Activated naive CD4-positive, alpha-beta T cell treated with anti-CD3 and anti-CD28 coated beads for 36 hours (primary cell): ENCODE results near the gene CRB1. TPM values are rescaled to one million over a fixed set of nuclear protein-coding genes. Genes with fewer than 3 reads are reported as not detected.

Experiments used
- CTCF ChIA-PET: fragments of 350-600 bp; sonication (Branson Sonifier 250); formaldehyde crosslinking; loops from one replicate; lab custom pipeline; 2021; ENCODE audit warnings: antibody characterized with exemption; lab: Charles Lee
- DNase-seq: peaks from one replicate; pipeline ENCODE4 v3.0.0-alpha.2; 2020
- H3K27ac Mint-ChIP-seq: one replicate; pipeline ENCODE4 v1.8.0; 2021; ENCODE audit warnings: mild to moderate bottlenecking, mixed read lengths
- H3K27me3 Mint-ChIP-seq: one replicate; pipeline ENCODE4 v1.8.0; 2021; ENCODE audit warnings: low read depth, mixed read lengths
- H3K36me3 Mint-ChIP-seq: one replicate; pipeline ENCODE4 v1.8.0; 2021; ENCODE audit warnings: low read depth, mixed read lengths
- H3K4me1 Mint-ChIP-seq: one replicate; pipeline ENCODE4 v1.8.0; 2021; ENCODE audit warnings: low read depth, mixed read lengths
- H3K4me3 Mint-ChIP-seq: one replicate; pipeline ENCODE4 v1.8.0; 2021; ENCODE audit warnings: mild to moderate bottlenecking, moderate library complexity, mixed read lengths
- H3K9me3 Mint-ChIP-seq: one replicate; pipeline ENCODE4 v1.8.0; 2021; ENCODE audit warnings: mixed read lengths
- intact Hi-C: fragments of 100-400 bp; cut with micrococcal nuclease; formaldehyde crosslinking; loops from one replicate; pipeline ENCODE4 v1.15.1; 2023
- total RNA-seq, 2 experiments: library from RNA; stranded (reverse); gene quantifications; one replicate each; pipeline ENCODE4 v1.2.3, GENCODE V29; 2021

CRB1 gene
- total RNA-seq: not detected

GRCh38 chr1:197268012-197268411 lies at the start of gene CRB1:
Gene CRB1 (plus strand): TSS chr1:197268252. CDS start chr1:197268413, 161 bp downstream.
- Mint-ChIP-seq H3K9me3 (no peaks in the 10 kb centered on the region), H3K4me3 (no peak within 1 kb of the TSS), H3K27me3 (no peaks in the 10 kb centered on the region), H3K36me3 (no peaks in the 10 kb centered on the region), H3K4me1 (no peaks in the 10 kb centered on the region), H3K27ac (no peak within 1 kb of the TSS)
- CTCF ChIA-PET: no interaction called here
- intact Hi-C loops: no loop called here
- DNase-seq: no peak

GRCh38 chr1:197218857-197219256 lies 49.2 kb upstream of the CRB1 start:
- CTCF ChIA-PET: no interaction called here
- Mint-ChIP-seq H3K4me3 (no peak overlapping the region), H3K27me3 (no peaks in the 10 kb centered on the region), H3K4me1 (no peaks in the 10 kb centered on the region), H3K36me3 (peaks cover 3% of the 10 kb centered on the region), H3K27ac (no peak overlapping the region), H3K9me3 (peaks cover 9% of the 10 kb centered on the region)
- intact Hi-C loops: no loop called here
- no peak for DNase-seq

GRCh38 chr1:197222025-197222685 lies 45.9 kb upstream of the CRB1 start:
- DNase-seq: no peak
- Mint-ChIP-seq H3K27me3 (no peaks in the 10 kb centered on the region), H3K4me1 (no peaks in the 10 kb centered on the region), H3K9me3 (no peaks in the 10 kb centered on the region), H3K27ac (no peak overlapping the region), H3K36me3 (peaks cover 1% of the 10 kb centered on the region), H3K4me3 (no peak overlapping the region)
- CTCF ChIA-PET: no interaction called here
- intact Hi-C loops: no loop called here

GRCh38 chr1:197222780-197223179 lies 45.3 kb upstream of the CRB1 start:
- CTCF ChIA-PET: no interaction called here
- Mint-ChIP-seq H3K4me3 (no peak overlapping the region), H3K27me3 (no peaks in the 10 kb centered on the region), H3K36me3 (peaks cover 1% of the 10 kb centered on the region), H3K27ac (no peak overlapping the region), H3K4me1 (no peaks in the 10 kb centered on the region), H3K9me3 (no peaks in the 10 kb centered on the region)
- no peak for DNase-seq
- intact Hi-C loops: no loop called here

GRCh38 chr1:197224160-197224559 lies 43.9 kb upstream of the CRB1 start:
- Mint-ChIP-seq H3K9me3 (no peaks in the 10 kb centered on the region), H3K4me3 (no peak overlapping the region), H3K4me1 (no peaks in the 10 kb centered on the region), H3K36me3 (peaks cover 1% of the 10 kb centered on the region), H3K27ac (no peak overlapping the region), H3K27me3 (no peaks in the 10 kb centered on the region)
- no peak for DNase-seq
- intact Hi-C loops: no loop called here
- CTCF ChIA-PET: interaction anchor here (0.9 to 1.1 kb wide), 2 partner anchors 131 to 132 kb away, joined by 3 to 4 read pairs; no protein-coding TSS in a partner anchor

GRCh38 chr1:197225611-197226010 lies 42.4 kb upstream of the CRB1 start:
- H3K4me1 Mint-ChIP-seq: no peaks in the 10 kb centered on the region
- intact Hi-C loops: no loop called here
- DNase-seq: no peak
- H3K27ac Mint-ChIP-seq: no peak overlapping the region
- no peaks in the 10 kb centered on the region for H3K9me3 Mint-ChIP-seq
- H3K4me3 Mint-ChIP-seq: no peak overlapping the region
- H3K36me3 Mint-ChIP-seq: peaks cover 1% of the 10 kb centered on the region
- no peaks in the 10 kb centered on the region for H3K27me3 Mint-ChIP-seq
- CTCF ChIA-PET: no interaction called here

- no peaks in the 10 kb centered on the region for H3K4me1 Mint-ChIP-seq
- H3K27ac Mint-ChIP-seq: no peak overlapping the region
- intact Hi-C loops: no loop called here
- no peak for DNase-seq
- H3K4me3 Mint-ChIP-seq: no peak overlapping the region
- H3K9me3 Mint-ChIP-seq: no peaks in the 10 kb centered on the region
- CTCF ChIA-PET: no interaction called here
- H3K27me3 Mint-ChIP-seq: no peaks in the 10 kb centered on the region
- H3K36me3 Mint-ChIP-seq: no peaks in the 10 kb centered on the region
These were observed 33.5 kb upstream of the CRB1 start for GRCh38 chr1:197234581-197234980.

- Mint-ChIP-seq H3K36me3 (no peaks in the 10 kb centered on the region), H3K4me1 (no peaks in the 10 kb centered on the region), H3K4me3 (no peak overlapping the region), H3K27me3 (no peaks in the 10 kb centered on the region), H3K27ac (no peak overlapping the region), H3K9me3 (no peaks in the 10 kb centered on the region)
- intact Hi-C loops: no loop called here
- CTCF ChIA-PET: interaction anchor here (0.7 kb wide), 1 partner anchor 38 kb away, joined by 3 read pairs; no protein-coding TSS in a partner anchor
- DNase-seq: no peak
These were observed 32.7 kb upstream of the CRB1 start for GRCh38 chr1:197235355-197235754.

GRCh38 chr1:197247465-197247864 lies 20.6 kb upstream of the CRB1 start:
- Mint-ChIP-seq H3K36me3 (peaks cover 4% of the 10 kb centered on the region), H3K4me3 (no peak overlapping the region), H3K4me1 (no peaks in the 10 kb centered on the region), H3K27me3 (no peaks in the 10 kb centered on the region), H3K9me3 (peaks cover 2% of the 10 kb centered on the region), H3K27ac (no peak overlapping the region)
- DNase-seq: no peak
- intact Hi-C loops: no loop called here
- CTCF ChIA-PET: no interaction called here

- DNase-seq: no peak
- intact Hi-C loops: no loop called here
- Mint-ChIP-seq H3K4me1 (no peaks in the 10 kb centered on the region), H3K9me3 (no peaks in the 10 kb centered on the region), H3K36me3 (peaks cover 2% of the 10 kb centered on the region), H3K4me3 (no peak overlapping the region), H3K27me3 (no peaks in the 10 kb centered on the region), H3K27ac (no peak overlapping the region)
- CTCF ChIA-PET: no interaction called here
These were observed 18.7 kb upstream of the CRB1 start for GRCh38 chr1:197249324-197249723.

GRCh38 chr1:197250616-197251015 lies 17.4 kb upstream of the CRB1 start:
- CTCF ChIA-PET: interaction anchor here (1.1 to 2.0 kb wide), 2 partner anchors 11 to 21 kb away, joined by 3 to 5 read pairs; no protein-coding TSS in a partner anchor
- H3K27ac Mint-ChIP-seq: no peak overlapping the region
- no peaks in the 10 kb centered on the region for H3K36me3 Mint-ChIP-seq

GRCh38 chr1:197252973-197253372 lies 15.1 kb upstream of the CRB1 start:
- DNase-seq: no peak
- Mint-ChIP-seq H3K27me3 (no peaks in the 10 kb centered on the region), H3K36me3 (no peaks in the 10 kb centered on the region), H3K27ac (no peak overlapping the region), H3K9me3 (no peaks in the 10 kb centered on the region), H3K4me3 (no peak overlapping the region), H3K4me1 (no peaks in the 10 kb centered on the region)
- intact Hi-C loops: no loop called here
- CTCF ChIA-PET: no interaction called here

More at GRCh38 chr1:197250616-197251015, 17.4 kb upstream of the CRB1 start:
- Mint-ChIP-seq H3K9me3 (no peaks in the 10 kb centered on the region), H3K4me3 (no peak overlapping the region), H3K4me1 (no peaks in the 10 kb centered on the region), H3K27me3 (no peaks in the 10 kb centered on the region)
- DNase-seq: no peak
- intact Hi-C loops: no loop called here

- Mint-ChIP-seq H3K4me3 (no peak overlapping the region), H3K9me3 (no peaks in the 10 kb centered on the region), H3K27me3 (no peaks in the 10 kb centered on the region), H3K27ac (no peak overlapping the region), H3K36me3 (peaks cover under 1% of the 10 kb centered on the region), H3K4me1 (no peaks in the 10 kb centered on the region)
- CTCF ChIA-PET: no interaction called here
- intact Hi-C loops: no loop called here
- no peak for DNase-seq
These were observed 13.2 kb upstream of the CRB1 start for GRCh38 chr1:197254866-197255265.
